GM18951 (cell line): Measurements from ENCODE around the gene PLEKHA7.

Experiments
- POLR2A ChIP-seq: IDR thresholded peaks from 4 replicates; pipeline ENCODE4 v1.6.1; 2011; ENCODE audit warnings: mild to moderate bottlenecking; ENCODE audit not compliant: insufficient read length, insufficient read depth; ENCODE audit errors: extremely low read depth
- in situ Hi-C: fragments of 300-500 bp; cut with MboI; formaldehyde crosslinking; loops from one replicate; pipeline ENCODE4 v1.12.0; 2022; ENCODE audit warnings: low sequenced_read_pairs, mixed read lengths, inconsistent platforms; ENCODE audit not compliant: unreplicated experiment

The PLEKHA7 gene

GRCh38 chr11:16750417-16750816 lies 263.8 kb downstream of the PLEKHA7 start:
- no peak for TF ChIP-seq POLR2A
- in situ Hi-C loops = no loop called here

DNA sequence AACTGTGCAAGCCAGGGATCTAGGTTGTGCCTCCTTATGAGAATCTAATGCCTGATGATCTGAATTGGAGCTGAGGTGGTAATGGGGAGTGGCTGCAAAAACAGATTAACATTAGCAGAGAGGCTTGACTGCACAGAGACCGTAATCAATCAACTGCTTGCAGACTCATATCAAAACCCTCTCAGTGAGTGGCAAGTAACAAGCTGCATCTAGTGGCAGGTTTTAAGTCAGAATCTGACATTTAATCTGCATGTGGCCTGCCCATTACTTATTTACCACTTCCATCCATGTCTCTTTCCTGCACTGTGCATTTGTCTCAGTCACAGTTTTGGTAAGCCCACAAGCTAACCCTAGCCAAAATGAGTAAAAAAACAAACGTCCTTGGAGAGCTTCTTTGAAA lies 264.5 kb downstream of the PLEKHA7 start:
- in situ Hi-C loops = no loop called here
- no peak for TF ChIP-seq POLR2A

GRCh38 chr11:16749092-16749491 lies 265.1 kb downstream of the PLEKHA7 start:
- in situ Hi-C loops = no loop called here
- no peak for TF ChIP-seq POLR2A

DNA sequence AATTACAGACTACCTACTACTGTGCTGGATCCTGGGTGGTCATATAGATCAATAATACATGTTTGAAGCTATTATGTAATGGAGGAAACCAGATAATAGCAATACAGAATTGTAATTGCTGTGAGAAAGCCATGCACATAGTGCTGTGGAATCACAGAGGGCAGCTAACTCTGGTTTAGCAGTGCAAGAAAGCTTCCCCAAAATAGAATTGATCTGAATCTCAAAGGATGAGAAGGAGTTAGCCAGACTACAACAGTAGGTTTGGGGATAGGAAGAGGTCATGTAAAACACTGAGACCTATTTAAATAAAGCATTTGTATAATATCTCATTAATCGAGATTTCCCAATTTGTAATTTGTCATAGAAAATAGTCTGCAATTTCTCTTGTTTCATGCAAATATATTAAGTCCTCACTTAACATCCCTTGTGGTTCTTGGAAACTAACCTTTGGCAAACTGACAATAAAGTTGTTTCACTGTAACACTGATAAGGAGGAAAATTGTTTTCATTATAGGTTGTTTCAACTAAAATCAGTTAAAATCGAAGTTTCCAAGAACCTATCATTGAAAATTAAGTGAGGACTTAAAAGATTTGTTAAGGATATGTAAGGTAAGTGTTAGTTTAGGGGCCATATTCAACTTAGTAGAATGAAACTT lies 268.1 kb downstream of the PLEKHA7 start:
- no peak for TF ChIP-seq POLR2A
- in situ Hi-C loops = no loop called here

- TF ChIP-seq POLR2A = no peak
- in situ Hi-C loops = no loop called here
Observed at GRCh38 chr11:16744128-16744725, 270.0 kb downstream of the PLEKHA7 start.

DNA sequence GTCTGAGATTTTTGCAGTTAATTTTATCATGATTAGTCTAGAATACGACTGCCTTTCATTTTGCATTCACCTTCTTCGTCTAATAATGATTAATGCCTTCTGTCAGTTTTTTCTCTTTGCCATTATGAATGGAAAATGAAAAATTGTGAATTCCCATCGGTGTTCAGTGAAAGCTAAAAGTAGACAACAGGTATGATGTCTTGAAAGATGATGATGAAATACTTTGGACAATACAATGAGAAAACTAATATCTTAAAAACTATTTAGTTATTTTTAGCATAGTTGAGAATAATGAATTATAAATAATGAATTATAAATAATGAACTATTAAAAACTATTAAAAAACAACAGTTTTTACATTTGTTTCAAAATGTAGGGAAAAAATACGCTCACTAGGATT lies 270.7 kb downstream of the PLEKHA7 start:
- in situ Hi-C loops = no loop called here
- TF ChIP-seq POLR2A = no peak

DNA sequence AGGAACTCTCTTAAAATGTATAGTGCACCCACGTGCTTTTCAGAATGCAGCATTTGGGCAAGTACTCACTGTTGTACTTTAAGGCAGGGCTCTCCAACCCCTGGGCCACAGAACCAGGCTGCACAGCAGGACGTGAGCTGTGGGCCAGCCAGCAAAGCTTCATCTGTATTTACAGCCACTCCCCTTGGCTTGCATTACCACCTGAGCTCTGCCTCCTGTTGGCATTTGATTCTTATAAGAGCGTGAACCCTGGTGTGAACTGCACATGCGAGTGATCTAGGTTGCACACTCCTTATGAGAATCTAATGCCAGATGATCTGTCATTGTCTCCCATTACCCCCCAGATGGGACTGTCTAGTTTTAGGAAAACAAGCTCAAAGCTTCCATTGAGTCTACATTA lies 272.7 kb downstream of the PLEKHA7 start:
- in situ Hi-C loops = no loop called here
- TF ChIP-seq POLR2A = no peak

GRCh38 chr11:16738947-16739815 lies 275.0 kb downstream of the PLEKHA7 start:
- in situ Hi-C loops = no loop called here

GRCh38 chr11:16738193-16738946 lies 275.8 kb downstream of the PLEKHA7 start, which contains the start of gene C11orf58:
C11orf58 (plus strand) TSS chr11:16738647; CDS start chr11:16738779, 132 bp downstream.
- in situ Hi-C loops = no loop called here
- peak; percentile 96 for TF ChIP-seq POLR2A

More at GRCh38 chr11:16738947-16739815, 275.0 kb downstream of the PLEKHA7 start:
- TF ChIP-seq POLR2A = no peak

- in situ Hi-C loops = no loop called here
- no peak for TF ChIP-seq POLR2A
Observed at GRCh38 chr11:16737818-16738192, 276.4 kb downstream of the PLEKHA7 start.
